GM21515 (cell line): ENCODE results near the gene CRADD.

Source experiments
- ATAC-seq: cut with Tn5 transposase; IDR thresholded peaks from one replicate; pipeline ENCODE4 v1.9.1; 2021; ENCODE audit not compliant: unreplicated experiment

CRADD gene

GRCh38 chr12:93892423-93893268 is 215.5 kb downstream of the CRADD start:
- ATAC-seq = no peak

DNA sequence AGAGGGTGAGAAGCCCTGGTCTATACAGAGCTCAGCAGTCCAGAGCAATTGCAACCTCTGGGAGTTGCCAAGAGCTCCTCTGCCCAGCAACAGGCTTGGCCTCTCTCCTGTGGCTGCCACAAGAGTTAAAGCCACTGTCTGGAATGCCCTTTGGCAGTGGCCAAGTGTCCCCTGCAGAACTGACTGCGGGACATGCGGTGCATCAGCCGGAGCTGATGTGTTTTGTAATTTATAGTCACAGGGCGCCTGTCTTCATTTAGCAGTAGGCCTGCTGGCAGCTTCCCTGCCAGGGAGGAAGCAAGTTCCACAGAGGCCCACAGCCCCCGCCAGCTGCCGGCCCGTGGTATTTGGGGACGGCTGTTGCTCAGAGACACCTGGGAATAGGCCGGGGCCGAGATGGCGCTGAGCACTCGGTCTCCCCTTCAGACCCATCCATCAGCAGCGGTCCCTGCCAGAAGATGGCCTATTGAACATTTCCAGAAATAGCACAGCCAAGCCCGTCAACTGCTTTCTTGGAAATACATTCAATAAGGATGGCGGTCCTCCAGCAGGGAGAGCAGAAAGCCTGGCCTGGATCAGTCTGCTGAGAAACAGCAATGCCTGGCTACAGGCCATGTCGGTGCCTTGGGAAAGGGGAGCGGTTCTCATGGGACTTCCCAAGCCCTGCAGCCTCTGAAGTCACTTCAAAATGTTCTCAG is 217.4 kb downstream of the CRADD start:
- ATAC-seq = no peak

GRCh38 chr12:93895089-93895445 is 217.9 kb downstream of the CRADD start:
- no peak for ATAC-seq

DNA sequence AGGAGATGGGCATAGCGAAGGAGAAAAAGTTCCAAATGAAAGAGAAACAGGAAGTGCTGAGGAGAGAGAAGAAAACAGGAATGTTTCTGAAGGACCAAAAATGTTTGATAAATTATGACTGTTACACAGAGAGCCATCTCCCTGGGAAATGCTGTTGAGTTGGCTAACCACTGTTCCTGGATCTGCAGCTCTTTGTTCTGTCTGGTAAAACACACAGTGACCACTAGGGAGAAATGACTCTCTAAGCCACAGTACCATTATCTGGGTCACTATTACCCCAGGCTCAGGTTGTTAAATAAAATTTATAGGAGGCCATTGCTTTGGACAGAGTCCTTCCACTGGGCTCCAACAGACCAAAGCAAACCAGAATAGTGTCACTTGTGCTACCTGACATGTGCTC is 219.3 kb downstream of the CRADD start:
- ATAC-seq = no peak

DNA sequence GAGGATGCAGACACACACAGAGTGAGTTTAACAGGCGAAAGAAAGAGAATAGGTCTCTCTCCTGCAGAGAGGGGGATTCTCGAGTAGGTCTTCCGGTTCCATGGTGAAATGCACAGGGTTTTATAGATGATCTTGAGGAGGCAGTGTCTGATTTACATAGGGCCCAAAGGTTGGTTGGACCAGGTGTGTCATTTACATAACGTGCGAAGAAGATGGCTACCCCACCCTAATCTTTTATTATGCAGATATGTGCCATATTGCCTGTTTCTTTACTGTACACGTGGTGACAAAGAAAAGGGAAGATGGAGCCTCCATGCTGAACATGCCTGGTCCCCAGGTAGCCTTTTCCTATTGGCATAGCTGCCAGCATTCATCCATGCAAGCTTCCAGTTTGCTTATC is 219.8 kb downstream of the CRADD start:
- ATAC-seq = no peak

DNA sequence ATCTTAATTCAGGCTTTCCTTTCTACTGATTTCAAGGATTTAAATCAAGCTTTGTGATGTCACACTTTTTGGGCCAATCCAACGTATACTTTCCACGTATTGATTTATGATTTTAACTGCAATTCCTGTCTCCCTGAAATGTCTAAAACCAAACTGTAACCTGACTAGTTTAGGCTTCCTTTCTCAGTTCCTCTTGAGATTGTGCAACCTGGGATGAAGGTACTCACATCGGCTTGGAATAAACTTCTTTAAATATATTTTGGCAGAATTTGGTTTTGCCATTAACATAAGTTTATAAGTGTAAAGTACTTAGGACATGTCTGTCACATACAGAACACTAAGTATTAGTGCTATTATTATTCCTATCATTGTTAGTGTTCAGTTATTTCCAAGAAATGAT is 224.6 kb downstream of the CRADD start:
- no peak for ATAC-seq

DNA sequence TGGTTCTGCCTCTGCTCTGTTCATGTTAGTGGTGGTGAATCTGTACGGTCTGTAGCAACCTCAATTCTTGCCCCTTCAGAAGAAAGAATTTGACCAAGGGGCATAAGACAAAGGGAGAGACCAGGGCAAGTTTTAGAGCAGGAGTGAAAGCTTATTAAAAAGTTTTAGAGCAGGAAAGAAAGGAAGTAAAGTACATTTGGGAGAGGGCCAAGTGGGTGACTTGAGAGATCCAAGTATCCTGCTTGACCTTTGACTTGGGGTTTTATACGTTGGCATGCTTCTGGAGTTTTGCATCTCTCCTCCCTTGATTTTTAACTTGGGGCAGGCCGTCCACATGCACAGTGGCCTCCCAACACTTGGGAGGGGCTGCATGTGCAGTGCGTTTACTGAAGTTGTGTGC is 225.0 kb downstream of the CRADD start:
- ATAC-seq = no peak

DNA sequence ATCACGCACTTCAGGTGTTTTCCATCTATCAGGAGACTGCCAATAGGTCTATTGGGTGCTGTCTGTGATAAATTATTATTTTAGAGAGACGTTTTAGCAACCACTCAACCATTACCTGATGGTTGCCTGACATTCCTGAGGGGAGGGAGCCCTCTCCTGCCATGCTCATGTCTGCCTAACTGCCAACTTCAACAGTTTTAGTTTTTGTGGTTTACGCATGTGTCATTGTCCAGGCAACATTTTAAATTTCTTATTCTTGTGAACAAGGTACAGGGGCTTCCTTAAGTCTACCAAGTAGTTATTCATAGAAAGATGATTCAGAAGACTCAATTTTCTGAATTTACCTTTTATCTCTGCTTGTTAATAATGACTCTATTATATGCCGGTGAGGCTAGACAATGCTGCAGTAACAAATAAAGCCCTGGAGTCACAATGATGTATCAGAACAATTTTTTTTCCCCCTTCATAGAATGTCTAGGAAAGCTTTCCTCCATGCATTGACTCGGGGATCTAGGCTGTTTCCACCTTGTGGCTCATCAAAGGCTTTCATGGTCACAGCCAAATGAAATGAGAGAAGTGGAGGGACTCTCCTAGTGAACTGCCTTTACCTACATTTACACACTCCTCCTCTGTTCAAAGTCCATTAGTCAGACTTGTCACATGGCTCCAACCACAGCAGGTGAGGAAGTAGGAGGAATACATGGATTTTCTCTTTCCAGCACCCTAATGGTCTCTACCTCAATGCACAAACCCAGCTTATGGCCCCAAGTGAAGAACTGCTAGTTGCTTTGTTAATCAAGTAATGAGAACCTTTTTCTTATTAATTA is 225.8 kb downstream of the CRADD start:
- no peak for ATAC-seq

DNA sequence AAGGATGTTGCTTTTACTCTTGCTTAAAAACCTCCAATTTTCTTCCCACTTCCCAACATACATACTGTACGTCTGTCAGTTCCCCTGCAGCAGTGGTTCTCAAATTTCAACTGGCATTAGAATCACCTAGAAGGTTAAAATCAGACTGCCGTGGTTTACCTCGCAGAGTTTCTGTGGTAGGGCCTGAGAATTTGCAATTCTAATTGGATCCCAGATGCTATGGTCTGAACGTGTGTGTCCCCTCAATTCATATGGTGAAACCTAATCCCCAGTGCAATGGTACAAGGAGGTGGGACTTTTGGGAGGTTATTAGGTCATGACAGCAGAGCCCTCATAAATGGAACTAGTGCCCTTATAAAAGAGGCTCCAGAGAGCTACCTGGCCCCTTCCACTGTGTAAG is 226.9 kb downstream of the CRADD start:
- ATAC-seq = no peak

DNA sequence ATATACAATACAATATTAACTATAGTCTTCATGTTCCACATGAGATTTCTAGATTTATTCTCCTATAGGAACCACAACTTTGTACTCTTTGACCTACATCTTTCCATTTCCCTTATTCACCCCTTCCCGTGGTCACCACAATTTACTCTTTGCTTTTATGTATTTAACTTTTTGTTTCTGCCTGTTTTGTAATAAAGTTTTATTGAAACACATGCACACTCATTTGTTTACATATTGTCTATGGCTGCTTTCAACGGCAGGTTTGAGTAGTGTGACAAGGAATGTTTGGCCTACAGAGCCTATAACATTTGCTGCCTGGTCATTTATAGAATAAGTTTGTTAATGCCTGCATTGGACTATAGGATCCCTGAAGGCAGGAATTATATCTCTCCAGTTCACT is 231.1 kb downstream of the CRADD start:
- ATAC-seq = no peak

GRCh38 chr12:93908846-93909567 is 231.8 kb downstream of the CRADD start:
- ATAC-seq = no peak

DNA sequence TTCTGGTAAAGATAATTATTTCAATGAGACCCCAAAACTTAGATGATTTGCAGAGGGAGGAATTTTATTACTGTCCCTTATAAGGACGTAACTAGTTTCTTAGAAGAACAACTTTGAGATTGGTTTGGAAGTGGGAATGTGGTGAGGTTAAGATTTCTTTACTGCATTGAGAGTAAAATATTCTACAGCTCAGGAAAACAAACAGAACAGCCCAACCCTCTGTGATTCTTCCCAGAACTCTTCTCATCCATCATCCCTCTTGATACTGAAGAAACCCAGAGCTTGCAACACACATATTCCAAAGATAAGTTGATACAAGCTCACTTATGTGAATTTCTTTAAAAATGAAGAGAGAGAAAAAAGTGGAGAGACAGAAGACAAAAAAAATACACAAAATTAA is 234.2 kb downstream of the CRADD start:
- ATAC-seq = no peak

GRCh38 chr12:93912086-93912733 is 235.0 kb downstream of the CRADD start:
- no peak for ATAC-seq

GRCh38 chr12:93913845-93914244 is 236.7 kb downstream of the CRADD start:
- no peak for ATAC-seq

- no peak for ATAC-seq
Observed at GRCh38 chr12:93914281-93914680, 237.1 kb downstream of the CRADD start.

- no peak for ATAC-seq
Observed at GRCh38 chr12:93915411-93915810, 238.2 kb downstream of the CRADD start.

- ATAC-seq = no peak
Observed at GRCh38 chr12:93916402-93916801, 239.2 kb downstream of the CRADD start.

- ATAC-seq = no peak
Observed at GRCh38 chr12:93918262-93918661, 241.1 kb downstream of the CRADD start.

DNA sequence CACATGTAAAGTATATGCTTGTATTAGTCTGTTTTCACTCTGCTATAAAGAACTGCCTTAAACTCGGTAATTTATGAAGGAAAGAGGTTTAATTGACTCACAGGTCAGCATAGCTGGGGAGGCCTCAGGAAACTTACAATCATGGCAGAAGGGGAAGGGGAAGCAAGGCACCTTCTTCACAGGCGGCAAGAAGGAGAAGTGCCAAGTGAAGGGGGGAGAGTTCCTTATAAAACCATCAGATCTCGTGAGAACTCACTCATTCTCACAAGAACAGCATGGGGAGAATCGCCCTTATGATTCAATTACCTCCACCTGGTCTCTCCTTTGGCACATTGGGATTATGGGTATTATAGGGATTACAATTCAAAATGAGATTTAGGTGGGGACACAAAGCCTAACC is 241.7 kb downstream of the CRADD start:
- no peak for ATAC-seq

DNA sequence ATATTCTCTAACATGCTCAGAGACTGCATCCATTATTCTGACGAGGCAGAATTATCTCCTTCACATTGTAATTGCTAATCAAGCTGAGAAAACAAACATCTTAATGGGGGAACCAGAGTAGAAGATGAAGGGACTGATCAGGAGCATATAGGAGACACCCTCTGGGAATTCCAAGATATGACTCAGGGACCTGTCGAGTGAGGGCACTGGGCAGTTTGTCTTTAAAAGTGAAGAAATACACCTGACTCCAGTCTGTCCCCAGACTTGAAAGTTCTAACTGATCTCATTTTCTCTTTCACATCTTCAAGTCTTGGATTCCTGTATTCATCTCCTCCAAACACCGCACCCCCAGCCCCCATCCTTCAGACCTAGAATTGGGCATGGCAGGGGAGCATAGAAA is 244.3 kb downstream of the CRADD start:
- ATAC-seq = no peak

GRCh38 chr12:93922583-93923006 is 245.4 kb downstream of the CRADD start:
- no peak for ATAC-seq
